GM12878 (cell line): ENCODE measurements around the gene RALGAPB. TPM values are rescaled to one million over a fixed set of nuclear protein-coding genes. Genes with fewer than 3 reads are reported as not detected.

Source experiments
- ATAC-seq: fragments of 200-7000 bp; cut with Tn5 transposase; 3 replicates; pipeline ENCODE4 v1.9.1; 2020; ENCODE audit warnings: mild to moderate bottlenecking, moderate library complexity
- BruUV-seq: library from RNA; stranded (reverse); fragments of 400-500 nt; replicated peaks from 2 replicates; lab custom pipeline; 2021; lab: Mats Ljungman, UMichigan
- CTCF ChIA-PET: fragments of 300-600 bp; sonication (Branson Sonifier 250); formaldehyde crosslinking; extraction: SDS; loops from one replicate; lab custom pipeline; 2021; ENCODE audit warnings: inconsistent platforms; lab: Yijun Ruan, JAX
- POLR2A ChIA-PET: fragments of 350-600 bp; formaldehyde crosslinking; extraction: SDS; loops from one replicate; lab custom pipeline; 2021; ENCODE audit warnings: inconsistent platforms; lab: Charles Lee
- RAD21 ChIA-PET: fragments of 300-600 bp; sonication (Branson Sonifier 250); formaldehyde crosslinking; loops from one replicate; lab custom pipeline; 2023; ENCODE audit warnings: antibody characterized with exemption; ENCODE audit not compliant: unreplicated experiment; lab: Charles Lee
- SMC1A ChIA-PET: fragments of 300-600 bp; sonication (Branson Sonifier 250); formaldehyde crosslinking; loops from one replicate; lab custom pipeline; 2023; ENCODE audit not compliant: unreplicated experiment, uncharacterized antibody; lab: Charles Lee
- DNase-seq: peaks from one replicate; pipeline ENCODE4 v3.0.0-alpha.2; 2011; ENCODE audit warnings: low read depth, low spot score
- FAIRE-seq: peaks from 3 replicates; lab custom pipeline; 2011; peaks lifted over from hg19 to GRCh38; lab: Jason Lieb, UNC
- H2AFZ ChIP-seq: 2 replicates; pipeline ENCODE4 v1.6.0; 2011; ENCODE audit warnings: low read depth, low read length, control low read depth; ENCODE audit not compliant: control insufficient read depth
- H3K27ac ChIP-seq: 2 replicates; pipeline ENCODE4 v1.5.1; 2011; ENCODE audit warnings: control low read depth; ENCODE audit not compliant: control insufficient read depth, insufficient read depth
- H3K27me3 ChIP-seq, 2 experiments: replicated peaks in 1 of 2; 2 replicates each; pipeline versions ENCODE4 v1.6.0 to v1.6.1; 2011; ENCODE audit warnings: low read length in 1 of 2; ENCODE audit not compliant: control insufficient read depth in 2 of 2, insufficient read depth in 2 of 2
- H3K36me3 ChIP-seq, 2 experiments: 2 replicates each; pipeline ENCODE4 v1.5.1; 2011; ENCODE audit warnings: low read length in 1 of 2; ENCODE audit not compliant: control insufficient read depth in 2 of 2, insufficient read depth in 2 of 2
- H3K4me1 ChIP-seq: 2 replicates; pipeline ENCODE4 v1.6.1; 2011; ENCODE audit warnings: mild to moderate bottlenecking, low read length, moderate library complexity, mixed read lengths; ENCODE audit not compliant: control insufficient read depth, insufficient read depth
- H3K4me2 ChIP-seq: 2 replicates; pipeline ENCODE4 v1.6.0; 2011; ENCODE audit warnings: control low read depth; ENCODE audit not compliant: control insufficient read depth, insufficient read depth
- H3K4me3 ChIP-seq: fragments of 200-600 bp; sonication (generic); 2 replicates; pipeline ENCODE4 v1.5.1; 2016
- H3K79me2 ChIP-seq: 2 replicates; pipeline ENCODE4 v1.6.0; 2011; ENCODE audit warnings: low read length; ENCODE audit not compliant: control insufficient read depth, insufficient read depth
- H3K9ac ChIP-seq: 2 replicates; pipeline ENCODE4 v1.8.0; 2011; ENCODE audit warnings: low read length, control low read depth, mixed read lengths; ENCODE audit not compliant: control insufficient read depth, insufficient read depth
- H3K9me3 ChIP-seq: replicated peaks from 3 replicates; pipeline ENCODE4 v1.5.1; 2011; ENCODE audit warnings: mild to moderate bottlenecking, low read length; ENCODE audit not compliant: control insufficient read depth, insufficient read depth
- H4K20me1 ChIP-seq: 2 replicates; pipeline ENCODE4 v1.6.0; 2011; ENCODE audit not compliant: control insufficient read depth, insufficient read depth
- CREM ChIP-seq: IDR thresholded peaks from 2 replicates; pipeline ENCODE4 v1.6.1; 2014; ENCODE audit warnings: antibody characterized with exemption, low read depth
- IKZF2 ChIP-seq, 2 experiments: fragments of 450-650 bp; IDR thresholded peaks; 2 replicates each; pipeline ENCODE4 v1.6.1; 2017; ENCODE audit warnings: mild to moderate bottlenecking in 2 of 2, moderate library complexity in 2 of 2
- JUNB ChIP-seq: IDR thresholded peaks from 2 replicates; pipeline ENCODE4 v1.6.1; 2016; ENCODE audit warnings: antibody characterized with exemption, mild to moderate bottlenecking
- MEF2A ChIP-seq: IDR thresholded peaks from 2 replicates; pipeline ENCODE4 v1.6.1; 2011; ENCODE audit warnings: low read depth, mild to moderate bottlenecking, low read length, moderate library complexity; ENCODE audit not compliant: insufficient read depth
- NR2C2 ChIP-seq: IDR thresholded peaks from 2 replicates; pipeline ENCODE4 v1.6.1; 2011; ENCODE audit warnings: borderline replicate concordance, low read depth; ENCODE audit not compliant: control insufficient read depth, insufficient read length
- NRF1 ChIP-seq: conservative IDR thresholded peaks from 2 replicates; pipeline ENCODE4 v1.6.1; 2011; ENCODE audit warnings: mild to moderate bottlenecking, low read depth, low read length, improper control_type of control experiment
- POU2F2 ChIP-seq: IDR thresholded peaks from 3 replicates; pipeline ENCODE4 v1.6.1; 2011; ENCODE audit warnings: low read depth, mild to moderate bottlenecking, low read length, borderline replicate concordance
- RELA ChIP-seq: fragments of 450-650 bp; IDR thresholded peaks from 2 replicates; pipeline ENCODE4 v1.8.0; 2014; ENCODE audit warnings: borderline replicate concordance; ENCODE audit not compliant: partially characterized antibody
- RUNX3 ChIP-seq: IDR thresholded peaks from 2 replicates; pipeline ENCODE4 v1.6.1; 2012; ENCODE audit warnings: low read length, inconsistent platforms
- SIX5 ChIP-seq: IDR thresholded peaks from 2 replicates; pipeline ENCODE4 v1.6.1; 2011; ENCODE audit warnings: mild to moderate bottlenecking, low read depth, low read length, moderate library complexity; ENCODE audit not compliant: severe bottlenecking
- TBL1XR1 ChIP-seq: IDR thresholded peaks from 2 replicates; pipeline ENCODE4 v1.6.1; 2012; ENCODE audit warnings: low read depth, low read length, improper control_type of control experiment
- ZNF217 ChIP-seq: fragments of 450-650 bp; IDR thresholded peaks from 2 replicates; pipeline ENCODE4 v1.6.1; 2017; ENCODE audit warnings: antibody characterized with exemption, mild to moderate bottlenecking
- WGBS: methylation state at CpG from one replicate; pipeline ENCODE4 v1.1.6; 2016; ENCODE audit warnings: low lambda C conversion rate; ENCODE audit not compliant: insufficient replicate concordance, insufficient coverage; ENCODE audit errors: missing lambda C conversion rate; 5-methylcytosine and 5-hydroxymethylcytosine counted together
- in situ Hi-C: fragments of 300-500 bp; cut with MboI; formaldehyde crosslinking; loops from 9 replicates; pipeline ENCODE4 v1.14.3; 2018; ENCODE audit warnings: mixed read lengths
- intact Hi-C: fragments of 100-400 bp; cut with micrococcal nuclease; formaldehyde crosslinking; loops from one replicate; pipeline ENCODE4 v1.14.2; 2022; ENCODE audit not compliant: unreplicated experiment
- polyA plus RNA-seq, 11 experiments: library from polyadenylated mRNA; depleted of rRNA in 4 of 11; unstranded in 6 of 11; stranded (reverse) in 5 of 11; fragments of >200 nt; fragmentation: Nextera tagmentation in 4 of 11; fragmentation: Illumina TruSeq in 1 of 11; extraction: Ambion mirVana in 4 of 11; extraction: Trizol in 1 of 11; gene quantifications; 1 replicate in 1 of 11; 2 replicates in 10 of 11; pipeline versions ENCODE4 v1.2.1 to v1.2.3, GENCODE V29; 2011 to 2016; ENCODE audit warnings: inconsistent platforms in 2 of 11, missing spikeins in 2 of 11, low read depth in 1 of 11
- total RNA-seq, 4 experiments: library from RNA; depleted of rRNA in 3 of 4; stranded (reverse); fragments of >200 nt in 3 of 4; fragmentation: Illumina TruSeq in 1 of 4; extraction: Trizol in 1 of 4; gene quantifications; 2 replicates each; pipeline versions ENCODE4 v1.2.1 to v1.2.3, GENCODE V29; 2013 to 2021
- TF ChIP-seq, protein P1 (sequence below): IDR thresholded peaks from 2 replicates; pipeline ENCODE4 v1.6.1; 2012; ENCODE audit warnings: low read depth, low read length, improper control_type of control experiment

Gene RALGAPB
- total and polyA plus RNA-seq, 10 of the 15 experiments (the other 5 are each of a cell fraction or from before 2014, with no cell fraction given), result 3.7 to 23.2 (median 15.5) TPM

DNA sequence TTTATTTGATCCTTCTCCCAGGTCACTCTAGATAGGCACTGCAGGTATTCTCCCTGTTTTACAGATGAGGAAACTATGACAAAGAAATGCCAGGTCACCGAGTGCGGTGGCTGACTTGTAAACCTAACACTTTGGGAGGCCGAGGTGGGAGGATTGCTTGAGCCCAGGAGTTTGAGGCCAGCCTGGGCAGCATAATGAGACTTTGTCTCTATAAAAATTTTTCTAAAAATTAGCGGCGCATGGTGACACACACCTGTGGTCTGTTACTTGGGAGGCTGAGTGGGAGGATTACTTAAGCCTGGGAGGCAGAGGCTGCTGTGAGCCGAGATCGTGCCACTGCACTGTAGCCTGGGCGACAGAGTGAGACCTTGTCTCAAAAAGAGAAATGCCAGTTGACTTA, 5.1 kb downstream of the RALGAPB start:
- no peak for DNase-seq
- no peaks in the 10 kb centered on the region for H3K27me3 ChIP-seq
- no peak for TF ChIP-seq RUNX3
- TF ChIP-seq NRF1, result no peak
- TF ChIP-seq ZNF217, result no peak
- TF ChIP-seq RELA, result no peak
- no peak for TF ChIP-seq NR2C2
- TF ChIP-seq TBL1XR1, result no peak
- TF ChIP-seq JUNB, result no peak
- no peak for TF ChIP-seq SIX5
- no peak for TF ChIP-seq CREM
- TF ChIP-seq, protein P1, sequence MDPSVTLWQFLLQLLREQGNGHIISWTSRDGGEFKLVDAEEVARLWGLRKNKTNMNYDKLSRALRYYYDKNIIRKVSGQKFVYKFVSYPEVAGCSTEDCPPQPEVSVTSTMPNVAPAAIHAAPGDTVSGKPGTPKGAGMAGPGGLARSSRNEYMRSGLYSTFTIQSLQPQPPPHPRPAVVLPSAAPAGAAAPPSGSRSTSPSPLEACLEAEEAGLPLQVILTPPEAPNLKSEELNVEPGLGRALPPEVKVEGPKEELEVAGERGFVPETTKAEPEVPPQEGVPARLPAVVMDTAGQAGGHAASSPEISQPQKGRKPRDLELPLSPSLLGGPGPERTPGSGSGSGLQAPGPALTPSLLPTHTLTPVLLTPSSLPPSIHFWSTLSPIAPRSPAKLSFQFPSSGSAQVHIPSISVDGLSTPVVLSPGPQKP, result no peak
- TF ChIP-seq MEF2A, result no peak
- no peak for TF ChIP-seq POU2F2
- TF ChIP-seq IKZF2 (IDR thresholded peaks at IDR 0.05), result no peak
- TF ChIP-seq, all 136 proteins: peak for 0
- Histone ChIP-seq H3K9ac (no peak overlapping the region), H3K4me3 (no peak overlapping the region), H3K27ac (no peak overlapping the region), H3K4me2 (no peak overlapping the region), H3K36me3 (no peaks in the 10 kb centered on the region), H3K4me1 (peaks cover 4% of the 10 kb centered on the region; the same call in 1 of the 2 replicates), H4K20me1 (no peaks in the 10 kb centered on the region; the same call in 1 of the 2 replicates), H2AFZ (no peak overlapping the region), H3K9me3 (no peaks in the 10 kb centered on the region), H3K79me2 (peaks cover 46% of the 10 kb centered on the region)
- ATAC-seq (no peak), FAIRE-seq (no peak)
- RAD21 ChIA-PET, result interaction anchor here (0.9 kb wide), 1 partner anchor 23 kb away, joined by 3 read pairs; no protein-coding TSS in a partner anchor
- SMC1A ChIA-PET, result interaction anchor here (1.9 kb wide), 1 partner anchor 14 kb away, joined by 6 read pairs; no protein-coding TSS in a partner anchor
- POLR2A ChIA-PET, result no interaction called here
- in situ Hi-C loops (no loop called here), intact Hi-C loops (no loop called here)
- CTCF ChIA-PET, result interaction anchor here (1.3 kb wide), 1 partner anchor 42 kb away, joined by 3 read pairs; the partner anchor contains the start of gene SNHG17
- BruUV-seq, result no TSS peak
- WGBS, result over 99% methylated on average over 8 of the region's 8 CpGs
